Measurements from ENCODE around the gene CRTC1. TPM values are rescaled to one million over a fixed set of nuclear protein-coding genes. Genes with fewer than 3 reads are reported as not detected.

The CRTC1 gene
- total RNA-seq, 1 donor from 2014 or later, result 39.7 TPM

DNA sequence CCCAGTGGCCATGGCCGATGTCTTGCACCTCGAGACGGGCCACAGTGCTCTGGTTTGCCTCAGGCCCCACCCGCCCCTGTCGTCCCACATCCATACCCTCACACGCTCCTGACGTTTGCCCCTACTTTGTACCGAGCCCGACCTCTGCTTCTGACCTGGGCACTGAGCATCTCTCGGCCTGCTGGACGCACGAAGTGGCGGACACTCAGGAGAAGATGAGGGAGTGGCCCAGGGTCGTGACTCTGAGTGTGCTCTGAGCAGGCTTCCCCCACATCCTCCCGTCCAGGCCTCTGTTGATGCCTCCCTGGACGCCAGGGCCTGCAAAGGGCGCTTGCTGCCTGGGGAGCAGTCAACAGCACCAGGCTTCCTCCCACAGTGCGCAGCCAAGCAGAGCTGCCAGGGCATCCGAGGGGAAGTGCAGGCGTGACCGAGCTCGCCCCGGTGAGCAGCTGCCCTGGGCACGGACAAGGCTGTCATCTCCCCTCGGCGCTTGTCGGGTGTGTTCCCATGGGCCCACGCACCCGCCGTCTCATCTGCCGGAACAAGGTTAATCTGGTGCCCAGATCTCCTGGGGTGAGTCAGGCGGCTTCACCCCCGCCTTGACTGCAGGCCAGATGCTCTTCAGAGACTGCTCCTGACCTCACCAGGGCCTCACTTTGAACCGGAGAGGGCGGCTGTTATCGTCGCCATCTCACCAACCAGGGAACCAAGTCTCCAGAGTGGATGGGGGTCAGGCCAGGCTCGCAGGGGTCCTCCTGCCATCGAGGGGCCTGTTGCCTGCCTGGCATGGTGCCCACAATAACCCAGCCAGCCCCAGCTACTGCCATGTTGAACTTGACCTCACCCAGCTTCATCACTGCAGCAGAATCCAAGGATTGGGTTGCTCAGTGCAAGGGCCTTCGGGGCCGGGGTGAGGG is 80.5 kb downstream of the CRTC1 start:
- Mint-ChIP-seq H3K36me3 (ENCODE audit: insufficient read depth) (peaks cover 4% of the 10 kb centered on the region), H3K4me3 (ENCODE audit: low read depth) (no peak overlapping the region), H3K27ac (no peak overlapping the region), H3K9me3 (ENCODE audit: low read depth) (no peaks in the 10 kb centered on the region), H3K4me1 (ENCODE audit: low read depth) (no peaks in the 10 kb centered on the region), H3K27me3 (no peaks in the 10 kb centered on the region)
- DNase-seq (ENCODE audit: low spot score, unreplicated experiment), result no peak
- TF ChIP-seq, protein P1, sequence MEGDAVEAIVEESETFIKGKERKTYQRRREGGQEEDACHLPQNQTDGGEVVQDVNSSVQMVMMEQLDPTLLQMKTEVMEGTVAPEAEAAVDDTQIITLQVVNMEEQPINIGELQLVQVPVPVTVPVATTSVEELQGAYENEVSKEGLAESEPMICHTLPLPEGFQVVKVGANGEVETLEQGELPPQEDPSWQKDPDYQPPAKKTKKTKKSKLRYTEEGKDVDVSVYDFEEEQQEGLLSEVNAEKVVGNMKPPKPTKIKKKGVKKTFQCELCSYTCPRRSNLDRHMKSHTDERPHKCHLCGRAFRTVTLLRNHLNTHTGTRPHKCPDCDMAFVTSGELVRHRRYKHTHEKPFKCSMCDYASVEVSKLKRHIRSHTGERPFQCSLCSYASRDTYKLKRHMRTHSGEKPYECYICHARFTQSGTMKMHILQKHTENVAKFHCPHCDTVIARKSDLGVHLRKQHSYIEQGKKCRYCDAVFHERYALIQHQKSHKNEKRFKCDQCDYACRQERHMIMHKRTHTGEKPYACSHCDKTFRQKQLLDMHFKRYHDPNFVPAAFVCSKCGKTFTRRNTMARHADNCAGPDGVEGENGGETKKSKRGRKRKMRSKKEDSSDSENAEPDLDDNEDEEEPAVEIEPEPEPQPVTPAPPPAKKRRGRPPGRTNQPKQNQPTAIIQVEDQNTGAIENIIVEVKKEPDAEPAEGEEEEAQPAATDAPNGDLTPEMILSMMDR (IDR thresholded peaks at IDR 0.05; ENCODE audit: unreplicated experiment), result no peak

DNA sequence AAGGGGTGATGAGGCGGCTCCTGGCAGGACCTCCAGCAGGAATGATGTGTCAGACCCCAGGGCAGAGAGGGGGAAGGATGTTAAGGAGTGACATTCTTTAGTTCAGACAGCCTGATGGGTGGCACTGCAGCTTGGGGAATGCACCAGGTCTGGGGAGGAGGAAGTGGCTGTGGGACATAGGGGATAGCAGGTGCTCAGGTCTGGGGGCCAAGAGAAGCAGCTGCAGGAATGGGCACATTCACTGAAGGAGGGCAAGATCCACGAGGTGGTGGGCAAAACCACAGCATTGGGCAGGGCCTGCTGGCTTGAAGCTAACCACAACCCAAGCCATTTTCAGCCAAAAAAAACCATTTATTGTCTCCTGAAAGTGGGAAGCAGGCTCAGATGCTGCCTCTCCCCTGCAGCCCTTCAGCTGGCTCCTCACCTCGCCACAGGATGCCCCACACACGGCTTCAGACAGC is 81.1 kb downstream of the CRTC1 start:
- Mint-ChIP-seq H3K4me1 (ENCODE audit: low read depth) (no peaks in the 10 kb centered on the region), H3K27ac (no peak overlapping the region), H3K36me3 (ENCODE audit: insufficient read depth) (peaks cover 4% of the 10 kb centered on the region), H3K4me3 (ENCODE audit: low read depth) (no peak overlapping the region), H3K9me3 (ENCODE audit: low read depth) (no peaks in the 10 kb centered on the region), H3K27me3 (no peaks in the 10 kb centered on the region)
- no peak for DNase-seq (ENCODE audit: low spot score, unreplicated experiment)
- TF ChIP-seq, protein P1 (IDR thresholded peaks at IDR 0.05; ENCODE audit: unreplicated experiment), result no peak

DNA sequence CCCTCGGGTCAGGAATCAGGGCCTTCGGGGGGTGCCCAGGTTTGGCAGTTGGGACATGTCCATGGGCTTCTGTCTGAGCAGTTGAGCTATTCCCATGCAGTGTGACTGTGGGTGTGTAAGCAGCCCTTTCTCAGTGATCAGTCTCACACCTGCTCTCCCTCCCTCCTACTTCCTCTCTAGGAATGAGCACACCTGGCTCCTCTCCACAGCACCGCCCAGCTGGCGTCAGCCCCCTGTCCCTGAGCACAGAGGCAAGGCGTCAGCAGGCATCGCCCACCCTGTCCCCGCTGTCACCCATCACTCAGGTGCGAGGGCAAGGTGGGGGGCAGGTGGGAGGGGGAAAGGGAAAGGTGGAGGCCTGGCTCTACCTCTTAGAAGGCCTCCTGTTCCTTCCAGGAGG is 81.7 kb downstream of the CRTC1 start:
- Mint-ChIP-seq H3K9me3 (ENCODE audit: low read depth) (no peaks in the 10 kb centered on the region), H3K4me1 (ENCODE audit: low read depth) (no peaks in the 10 kb centered on the region), H3K36me3 (ENCODE audit: insufficient read depth) (peaks cover 4% of the 10 kb centered on the region), H3K4me3 (ENCODE audit: low read depth) (no peak overlapping the region), H3K27me3 (no peaks in the 10 kb centered on the region), H3K27ac (no peak overlapping the region)
- DNase-seq (ENCODE audit: low spot score, unreplicated experiment), result no peak
- TF ChIP-seq, protein P1 (IDR thresholded peaks at IDR 0.05; ENCODE audit: unreplicated experiment), result no peak

DNA sequence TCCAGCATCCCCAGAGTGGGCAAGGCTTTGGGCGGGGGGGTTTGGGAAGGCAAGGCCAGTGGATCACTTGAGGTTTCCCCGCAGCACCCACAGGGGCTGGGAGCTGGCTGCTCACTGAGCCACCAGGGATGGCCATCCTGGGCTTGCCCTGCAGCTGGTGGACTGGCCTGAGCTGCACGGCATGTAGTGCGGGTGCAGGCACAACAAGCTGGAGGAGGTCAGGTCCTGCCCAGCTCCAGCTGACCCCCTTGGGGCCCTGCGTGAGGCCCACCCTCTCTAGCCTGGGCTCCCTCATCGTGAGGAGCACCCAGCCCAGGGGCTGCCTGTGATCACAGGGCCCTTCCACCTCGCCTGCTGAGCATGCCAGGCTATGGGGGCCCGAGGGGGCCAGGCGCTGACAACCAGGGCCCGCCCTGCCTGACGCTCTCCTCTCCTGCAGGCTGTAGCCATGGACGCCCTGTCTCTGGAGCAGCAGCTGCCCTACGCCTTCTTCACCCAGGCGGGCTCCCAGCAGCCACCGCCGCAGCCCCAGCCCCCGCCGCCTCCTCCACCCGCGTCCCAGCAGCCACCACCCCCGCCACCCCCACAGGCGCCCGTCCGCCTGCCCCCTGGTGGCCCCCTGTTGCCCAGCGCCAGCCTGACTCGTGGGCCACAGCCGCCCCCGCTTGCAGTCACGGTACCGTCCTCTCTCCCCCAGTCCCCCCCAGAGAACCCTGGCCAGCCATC is 84.7 kb downstream of the CRTC1 start:
- no peaks in the 10 kb centered on the region for H3K4me1 Mint-ChIP-seq (ENCODE audit: low read depth)
- H3K9me3 Mint-ChIP-seq (ENCODE audit: low read depth), result no peaks in the 10 kb centered on the region
- no peaks in the 10 kb centered on the region for H3K27me3 Mint-ChIP-seq
- no peak overlapping the region for H3K4me3 Mint-ChIP-seq (ENCODE audit: low read depth)
- H3K27ac Mint-ChIP-seq, result peak overlapping the region; percentile 77
- DNase-seq (ENCODE audit: low spot score, unreplicated experiment), result no peak
- peaks cover 4% of the 10 kb centered on the region for H3K36me3 Mint-ChIP-seq (ENCODE audit: insufficient read depth)
- TF ChIP-seq, protein P1 (IDR thresholded peaks at IDR 0.05; ENCODE audit: unreplicated experiment), result no peak

All from progenitor cell of endocrine pancreas (in vitro differentiated cells).